ENCODE data around the gene CNOT4.
A peak's percentile ranks its signal among the peaks of the same experiment; 100 is the strongest.

The CNOT4 gene

GRCh38 chr7:135509839-135510591 is at the start of gene CNOT4:
CNOT4 (minus strand) TSS chr7:135510102; CDS start chr7:135438331, 71,771 bp downstream.
- TF ChIP-seq CTCF (IDR thresholded peaks at IDR 0.05), result no peak

- TF ChIP-seq CTCF (IDR thresholded peaks at IDR 0.05), result no peak
Measured at GRCh38 chr7:135558881-135559280, 49.0 kb upstream of the CNOT4 start.

- TF ChIP-seq CTCF (IDR thresholded peaks at IDR 0.05), result peak; percentile 63
Measured at GRCh38 chr7:135558337-135558767, 48.5 kb upstream of the CNOT4 start.

GRCh38 chr7:135557455-135558336 is 47.8 kb upstream of the CNOT4 start, which contains the start of gene NUP205:
NUP205 (plus strand) TSS chr7:135557917; CDS start chr7:135557945, 28 bp downstream.
- no peak for TF ChIP-seq CTCF (IDR thresholded peaks at IDR 0.05)

- TF ChIP-seq CTCF (IDR thresholded peaks at IDR 0.05), result no peak
Measured at GRCh38 chr7:135553346-135553745, 43.4 kb upstream of the CNOT4 start.

- TF ChIP-seq CTCF (IDR thresholded peaks at IDR 0.05), result no peak
Measured at GRCh38 chr7:135552148-135552547, 42.2 kb upstream of the CNOT4 start.

- no peak for TF ChIP-seq CTCF (IDR thresholded peaks at IDR 0.05)
Measured at GRCh38 chr7:135550196-135550595, 40.3 kb upstream of the CNOT4 start.

Data from LNCAP (cell line).